IMR-90 (cell line): ENCODE measurements around the gene TRIM33. TPM values are rescaled to one million over a fixed set of nuclear protein-coding genes. Genes with fewer than 3 reads are reported as not detected.

Source experiments
- ATAC-seq: fragments of 200-7000 bp; cut with Tn5 transposase; 2 replicates; pipeline ENCODE4 v1.9.1; 2020; ENCODE audit warnings: low read depth, mild to moderate bottlenecking, moderate library complexity
- BruUV-seq: library from RNA; stranded (reverse); fragments of 400-500 nt; replicated peaks from 2 replicates; lab custom pipeline; 2021; lab: Mats Ljungman, UMichigan
- CTCF ChIA-PET: fragments of 300-600 bp; formaldehyde crosslinking; extraction: SDS; loops from one replicate; lab custom pipeline; 2021; ENCODE audit warnings: antibody characterized with exemption; lab: Yijun Ruan, JAX
- POLR2A ChIA-PET: fragments of 300-600 bp; sonication (Branson Sonifier 250); formaldehyde crosslinking; loops from one replicate; lab custom pipeline; 2022; ENCODE audit warnings: antibody characterized with exemption; ENCODE audit not compliant: unreplicated experiment; lab: Charles Lee
- DNase-seq: peaks from one replicate; pipeline ENCODE4 v3.0.0; 2013
- H2AFZ ChIP-seq: replicated peaks from 2 replicates; pipeline ENCODE3; 2013; ENCODE audit warnings: low read length, mild to moderate bottlenecking; ENCODE audit not compliant: poor library complexity
- H2AK5ac ChIP-seq: 2 replicates; pipeline ENCODE4 v1.6.1; 2013; ENCODE audit warnings: low read depth, low read length, inconsistent platforms
- H2AK9ac ChIP-seq: replicated peaks from 2 replicates; pipeline ENCODE3; 2013; ENCODE audit warnings: mild to moderate bottlenecking, low read depth, low read length, moderate library complexity; ENCODE audit not compliant: poor library complexity
- H2BK120ac ChIP-seq: 2 replicates; pipeline ENCODE4 v1.6.1; 2013; ENCODE audit warnings: low read depth, low read length, inconsistent platforms
- H2BK15ac ChIP-seq: 3 replicates; pipeline ENCODE4 v1.6.1; 2013; ENCODE audit warnings: low read depth, low read length, inconsistent platforms
- H2BK20ac ChIP-seq: 2 replicates; pipeline ENCODE4 v1.6.1; 2013; ENCODE audit warnings: low read depth, mild to moderate bottlenecking, inconsistent platforms, low read length, moderate library complexity
- H2BK5ac ChIP-seq: 2 replicates; pipeline ENCODE4 v1.6.1; 2013; ENCODE audit warnings: mild to moderate bottlenecking, low read depth, low read length, inconsistent platforms; ENCODE audit not compliant: poor library complexity, severe bottlenecking
- H3K14ac ChIP-seq: replicated peaks from 2 replicates; pipeline ENCODE4 v1.6.1; 2013; ENCODE audit warnings: low read depth, low read length, inconsistent platforms
- H3K18ac ChIP-seq: 2 replicates; pipeline ENCODE4 v1.6.1; 2013; ENCODE audit warnings: low read depth, low read length, control low read depth
- H3K23ac ChIP-seq: 2 replicates; pipeline ENCODE4 v1.6.1; 2013; ENCODE audit warnings: low read depth, low read length, inconsistent platforms
- H3K27ac ChIP-seq: 2 replicates; pipeline ENCODE4 v1.5.1; 2013; ENCODE audit warnings: mild to moderate bottlenecking, control low read depth, low read length; ENCODE audit not compliant: insufficient read depth
- H3K27me3 ChIP-seq: 2 replicates; pipeline ENCODE4 v1.6.1; 2013; ENCODE audit warnings: low read length; ENCODE audit not compliant: control insufficient read depth, insufficient read depth
- H3K36me3 ChIP-seq: 2 replicates; pipeline ENCODE4 v1.6.1; 2013; ENCODE audit warnings: low read length, mixed read lengths; ENCODE audit not compliant: control insufficient read depth, insufficient read depth
- H3K4ac ChIP-seq: 2 replicates; pipeline ENCODE4 v1.6.1; 2013; ENCODE audit warnings: low read depth, low read length, inconsistent platforms
- H3K4me1 ChIP-seq: 2 replicates; pipeline ENCODE4 v1.6.1; 2013; ENCODE audit warnings: low read length, mixed read lengths; ENCODE audit not compliant: control insufficient read depth, insufficient read depth
- H3K4me2 ChIP-seq: 2 replicates; pipeline ENCODE4 v1.6.1; 2013; ENCODE audit warnings: low read depth, mild to moderate bottlenecking, control low read depth, low read length, moderate library complexity
- H3K4me3 ChIP-seq: 2 replicates; pipeline ENCODE4 v1.5.1; 2013; ENCODE audit warnings: low read depth, mild to moderate bottlenecking, control low read depth, low read length, moderate library complexity; ENCODE audit not compliant: insufficient read depth
- H3K56ac ChIP-seq: 2 replicates; pipeline ENCODE4 v1.6.1; 2013; ENCODE audit warnings: low read length, inconsistent platforms; ENCODE audit not compliant: insufficient read depth; ENCODE audit errors: extremely low read depth
- H3K79me1 ChIP-seq, 2 experiments: 2 replicates each; pipeline ENCODE4 v1.6.1; 2013; ENCODE audit warnings: low read length in 2 of 2, inconsistent platforms in 1 of 2, low read depth in 1 of 2
- H3K9ac ChIP-seq: 2 replicates; pipeline ENCODE4 v1.6.1; 2013; ENCODE audit warnings: low read depth, low read length, control low read depth
- H3K9me1 ChIP-seq: 2 replicates; pipeline ENCODE4 v1.6.1; 2013; ENCODE audit warnings: low read length, inconsistent platforms; ENCODE audit not compliant: insufficient read depth
- H3K9me3 ChIP-seq: 2 replicates; pipeline ENCODE4 v1.6.1; 2013; ENCODE audit warnings: low read length; ENCODE audit not compliant: control insufficient read depth, insufficient read depth
- H4K20me1 ChIP-seq: 2 replicates; pipeline ENCODE4 v1.6.1; 2013; ENCODE audit warnings: low read length, inconsistent platforms; ENCODE audit not compliant: insufficient read depth
- H4K5ac ChIP-seq: 2 replicates; pipeline ENCODE4 v1.6.1; 2013; ENCODE audit warnings: mild to moderate bottlenecking, low read depth, low read length, control low read depth
- H4K8ac ChIP-seq, 2 experiments: 2 replicates each; pipeline ENCODE4 v1.6.1; 2013; ENCODE audit warnings: low read depth in 2 of 2, low read length in 2 of 2, control low read depth in 1 of 2, inconsistent platforms in 1 of 2
- H4K91ac ChIP-seq: 2 replicates; pipeline ENCODE4 v1.6.1; 2013; ENCODE audit warnings: low read depth, low read length, inconsistent platforms; ENCODE audit not compliant: insufficient read depth
- BHLHE40 ChIP-seq: fragments of 150-350 bp; IDR thresholded peaks from 2 replicates; pipeline ENCODE4 v1.6.1; 2016; ENCODE audit warnings: mild to moderate bottlenecking, low read depth, low read length
- CEBPB ChIP-seq: IDR thresholded peaks from 2 replicates; pipeline ENCODE4 v1.6.1; 2012; ENCODE audit warnings: low read depth, low read length, improper control_type of control experiment
- CHD1 ChIP-seq: IDR thresholded peaks from 2 replicates; pipeline ENCODE4 v1.6.1; 2012; ENCODE audit warnings: low read depth, low read length, improper control_type of control experiment
- ELK1 ChIP-seq: fragments of 150-350 bp; IDR thresholded peaks from 2 replicates; pipeline ENCODE4 v1.6.1; 2016; ENCODE audit warnings: low read depth, mild to moderate bottlenecking, low read length, moderate library complexity, borderline replicate concordance
- FOS ChIP-seq: fragments of 150-350 bp; IDR thresholded peaks from 2 replicates; pipeline ENCODE4 v1.6.1; 2016; ENCODE audit warnings: low read depth, low read length
- MAFK ChIP-seq: IDR thresholded peaks from 2 replicates; pipeline ENCODE4 v1.6.1; 2012; ENCODE audit warnings: low read depth, low read length, improper control_type of control experiment
- MAZ ChIP-seq: IDR thresholded peaks from 2 replicates; pipeline ENCODE4 v1.6.1; 2012; ENCODE audit warnings: low read depth, mild to moderate bottlenecking, low read length, improper control_type of control experiment, moderate library complexity, borderline replicate concordance
- MXI1 ChIP-seq: IDR thresholded peaks from 2 replicates; pipeline ENCODE4 v1.6.1; 2012; ENCODE audit warnings: low read depth, mild to moderate bottlenecking, low read length, moderate library complexity, borderline replicate concordance
- NFE2L2 ChIP-seq: fragments of 150-350 bp; IDR thresholded peaks from 2 replicates; pipeline ENCODE4 v1.6.1; 2016; ENCODE audit warnings: low read depth, mild to moderate bottlenecking, low read length
- POLR2A ChIP-seq: IDR thresholded peaks from 2 replicates; pipeline ENCODE4 v1.6.1; 2012; ENCODE audit warnings: mild to moderate bottlenecking, low read depth, low read length
- RAD21 ChIP-seq: IDR thresholded peaks from 2 replicates; pipeline ENCODE4 v1.6.1; 2012; ENCODE audit warnings: low read length, improper control_type of control experiment
- RCOR1 ChIP-seq: IDR thresholded peaks from 2 replicates; pipeline ENCODE4 v1.6.1; 2012; ENCODE audit warnings: mild to moderate bottlenecking, low read length, improper control_type of control experiment; ENCODE audit not compliant: insufficient replicate concordance
- RFX5 ChIP-seq: IDR thresholded peaks from 2 replicates; pipeline ENCODE4 v1.8.0; 2012; ENCODE audit warnings: low read depth, mild to moderate bottlenecking, low read length, moderate library complexity
- SMC3 ChIP-seq: fragments of 150-350 bp; IDR thresholded peaks from 2 replicates; pipeline ENCODE4 v1.6.1; 2016; ENCODE audit warnings: low read depth, mild to moderate bottlenecking, antibody characterized with exemption, low read length, moderate library complexity
- WGBS, 2 experiments: methylation state at CpG; one replicate each; pipeline versions ENCODE4 v1.1.5 to v1.1.7; 2013; ENCODE audit warnings: missing lambda C conversion rate in 2 of 2; ENCODE audit not compliant: insufficient read length in 1 of 2; ENCODE audit errors: extremely low coverage in 2 of 2; 5-methylcytosine and 5-hydroxymethylcytosine counted together
- dilution Hi-C: fragments of 300-500 bp; cut with HindIII; formaldehyde crosslinking; loops from one replicate; pipeline ENCODE4 v1.14.3; 2018; ENCODE audit warnings: low sequenced_read_pairs; ENCODE audit not compliant: unreplicated experiment
- in situ Hi-C: fragments of 300-500 bp; cut with MboI; formaldehyde crosslinking; loops from 3 replicates; pipeline ENCODE4 v1.14.3; 2019; ENCODE audit warnings: low sequenced_read_pairs, inconsistent platforms, mixed read lengths
- intact Hi-C: fragments of 100-400 bp; cut with micrococcal nuclease; formaldehyde crosslinking; loops from 2 replicates; pipeline ENCODE4 v1.10.0; 2022
- polyA plus RNA-seq, 3 experiments: library from polyadenylated mRNA; depleted of rRNA; stranded (reverse); fragments of >200 nt; gene quantifications; 2 replicates each; pipeline ENCODE4 v1.2.3, GENCODE V29; 2012; ENCODE audit warnings: low replicate concordance in 1 of 3
- total RNA-seq: library from RNA; depleted of rRNA; stranded (reverse); fragments of >200 nt; gene quantifications from 2 replicates; pipeline ENCODE4 v1.2.3, GENCODE V29; 2012
- TF ChIP-seq, protein P1 (sequence below): conservative IDR thresholded peaks from 2 replicates; pipeline ENCODE4 v1.5.1; 2012; ENCODE audit warnings: mild to moderate bottlenecking, low read depth, low read length, improper control_type of control experiment
- TF ChIP-seq, protein P2 (sequence below): fragments of 150-350 bp; IDR thresholded peaks from 2 replicates; pipeline ENCODE4 v1.6.1; 2017; ENCODE audit warnings: mild to moderate bottlenecking, antibody characterized with exemption, low read length, low read depth

Gene TRIM33
- total and polyA plus RNA-seq, 2 of the 4 experiments (the other 2 are of a cell fraction): 9.5 to 40.1 TPM

GRCh38 chr1:114427612-114428011 lies 83.4 kb downstream of the TRIM33 start:
- Histone ChIP-seq H3K27me3 (no peaks in the 10 kb centered on the region), H2AK9ac (no peak overlapping the region), H2BK5ac (no peak overlapping the region), H3K79me1 (peaks cover 4 to 5% of the 10 kb centered on the region in 2 experiments; a peak in 3 of 4 replicates), H3K9ac (no peak overlapping the region), H3K23ac (no peak overlapping the region), H3K4me1 (no peaks in the 10 kb centered on the region), H2BK120ac (no peak overlapping the region), H3K4me2 (no peak overlapping the region), H3K14ac (no peak overlapping the region), H4K91ac (no peak overlapping the region), H3K18ac (no peak overlapping the region), H4K5ac (no peak overlapping the region), H2AK5ac (no peak overlapping the region), H3K27ac (no peak overlapping the region), H3K56ac (no peak overlapping the region), H3K4ac (no peak overlapping the region), H3K36me3 (peaks cover 23% of the 10 kb centered on the region), H2AFZ (no peak overlapping the region), H2BK15ac (no peak overlapping the region), H3K9me3 (no peaks in the 10 kb centered on the region), H3K9me1 (no peaks in the 10 kb centered on the region), H4K8ac (no peak overlapping the region), H4K20me1 (no peaks in the 10 kb centered on the region; the same call in 1 of the 2 replicates), H2BK20ac (no peak overlapping the region), H3K4me3 (no peak overlapping the region)
- dilution Hi-C loops (no loop called here), in situ Hi-C loops (no loop called here), intact Hi-C loops (loop anchor here (2.0 to 10.0 kb wide), 2 partner anchors 81 to 307 kb away; no protein-coding TSS in a partner anchor)
- ChIA-PET CTCF (interaction anchor here (0.6 to 1.7 kb wide), 4 partner anchors 11 to 1538 kb away, joined by 3 to 13 read pairs (median 4); no protein-coding TSS in a partner anchor), POLR2A (no interaction called here)
- WGBS, 2 experiments: 83% methylated on average over 2 of the region's 3 CpGs; no CpG with 5 or more reads in 1 of the 2 experiments
- DNase-seq: no peak
- no peak for ATAC-seq
- no peak for TF ChIP-seq MAZ
- no peak for TF ChIP-seq ELK1
- TF ChIP-seq FOS: no peak
- no peak for TF ChIP-seq MXI1
- no peak for TF ChIP-seq CHD1
- no peak for TF ChIP-seq RCOR1
- no peak for TF ChIP-seq NFE2L2
- TF ChIP-seq, protein P1, sequence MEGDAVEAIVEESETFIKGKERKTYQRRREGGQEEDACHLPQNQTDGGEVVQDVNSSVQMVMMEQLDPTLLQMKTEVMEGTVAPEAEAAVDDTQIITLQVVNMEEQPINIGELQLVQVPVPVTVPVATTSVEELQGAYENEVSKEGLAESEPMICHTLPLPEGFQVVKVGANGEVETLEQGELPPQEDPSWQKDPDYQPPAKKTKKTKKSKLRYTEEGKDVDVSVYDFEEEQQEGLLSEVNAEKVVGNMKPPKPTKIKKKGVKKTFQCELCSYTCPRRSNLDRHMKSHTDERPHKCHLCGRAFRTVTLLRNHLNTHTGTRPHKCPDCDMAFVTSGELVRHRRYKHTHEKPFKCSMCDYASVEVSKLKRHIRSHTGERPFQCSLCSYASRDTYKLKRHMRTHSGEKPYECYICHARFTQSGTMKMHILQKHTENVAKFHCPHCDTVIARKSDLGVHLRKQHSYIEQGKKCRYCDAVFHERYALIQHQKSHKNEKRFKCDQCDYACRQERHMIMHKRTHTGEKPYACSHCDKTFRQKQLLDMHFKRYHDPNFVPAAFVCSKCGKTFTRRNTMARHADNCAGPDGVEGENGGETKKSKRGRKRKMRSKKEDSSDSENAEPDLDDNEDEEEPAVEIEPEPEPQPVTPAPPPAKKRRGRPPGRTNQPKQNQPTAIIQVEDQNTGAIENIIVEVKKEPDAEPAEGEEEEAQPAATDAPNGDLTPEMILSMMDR: no peak
- no peak for TF ChIP-seq RFX5
- TF ChIP-seq POLR2A: no peak
- TF ChIP-seq, protein P2, sequence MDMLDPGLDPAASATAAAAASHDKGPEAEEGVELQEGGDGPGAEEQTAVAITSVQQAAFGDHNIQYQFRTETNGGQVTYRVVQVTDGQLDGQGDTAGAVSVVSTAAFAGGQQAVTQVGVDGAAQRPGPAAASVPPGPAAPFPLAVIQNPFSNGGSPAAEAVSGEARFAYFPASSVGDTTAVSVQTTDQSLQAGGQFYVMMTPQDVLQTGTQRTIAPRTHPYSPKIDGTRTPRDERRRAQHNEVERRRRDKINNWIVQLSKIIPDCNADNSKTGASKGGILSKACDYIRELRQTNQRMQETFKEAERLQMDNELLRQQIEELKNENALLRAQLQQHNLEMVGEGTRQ: no peak
- no peak for TF ChIP-seq SMC3
- no peak for TF ChIP-seq MAFK
- no peak for TF ChIP-seq RAD21
- TF ChIP-seq BHLHE40: no peak
- no peak for TF ChIP-seq CEBPB
- BruUV-seq: no TSS peak
